Measurements from ENCODE around the gene ANKDD1B.

Gene ANKDD1B

DNA sequence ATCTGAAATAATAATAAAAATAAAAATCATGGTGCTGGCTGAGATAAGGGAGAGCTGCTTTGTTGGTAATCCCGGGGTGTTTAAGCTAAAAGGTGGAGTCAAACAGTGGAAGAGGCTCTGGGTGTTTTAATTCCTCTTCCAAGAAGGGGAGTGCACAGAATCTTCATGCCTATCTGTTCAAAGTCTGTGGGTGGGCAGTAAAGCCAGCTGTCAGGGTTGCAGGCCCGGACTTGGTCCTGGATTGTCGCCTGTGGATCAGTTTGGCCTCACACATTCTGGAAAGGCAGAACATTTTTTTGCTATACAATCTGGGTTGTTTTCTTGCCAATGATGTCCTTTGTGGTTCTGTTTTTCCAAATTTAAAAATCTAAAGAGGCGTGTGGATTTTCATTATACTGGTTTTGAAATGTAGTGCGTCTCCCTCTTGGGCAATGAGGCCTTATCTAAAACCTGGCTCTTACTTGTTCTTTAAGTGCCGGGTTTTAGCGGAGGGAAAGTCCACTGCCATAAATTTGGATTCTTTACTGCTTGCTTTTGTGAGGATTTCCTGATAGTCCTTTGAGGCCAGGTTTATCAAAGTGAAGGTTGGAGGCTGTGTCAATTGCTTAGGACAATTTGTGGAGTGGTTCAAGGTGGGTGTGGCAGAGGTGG lies 5.8 kb downstream of the ANKDD1B start:
- no peak for DNase-seq

- no peak for DNase-seq
Measured at GRCh38 chr5:75617736-75618352, 6.6 kb downstream of the ANKDD1B start.

GRCh38 chr5:75620184-75620959 lies 9.1 kb downstream of the ANKDD1B start:
- DNase-seq, result no peak

DNA sequence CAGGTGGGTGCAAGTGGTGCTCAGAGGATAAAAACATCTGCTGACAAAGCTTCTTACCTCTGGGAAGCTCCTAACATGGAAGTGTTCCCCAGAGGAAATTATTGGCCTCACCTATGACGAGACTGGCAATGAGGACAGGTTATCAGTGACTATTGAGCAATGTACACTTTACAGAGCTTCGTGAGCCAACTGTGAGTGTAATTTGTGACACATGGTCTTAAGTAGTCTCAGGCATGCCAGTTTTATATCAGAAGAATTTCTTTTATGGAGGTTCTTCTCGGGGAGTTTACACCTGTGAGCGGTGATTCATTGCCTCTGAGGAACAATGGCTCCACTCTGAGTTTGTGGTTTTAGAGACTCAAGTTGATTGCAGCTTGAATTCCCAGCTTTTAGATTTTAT lies 11.3 kb downstream of the ANKDD1B start:
- no peak for DNase-seq

DNA sequence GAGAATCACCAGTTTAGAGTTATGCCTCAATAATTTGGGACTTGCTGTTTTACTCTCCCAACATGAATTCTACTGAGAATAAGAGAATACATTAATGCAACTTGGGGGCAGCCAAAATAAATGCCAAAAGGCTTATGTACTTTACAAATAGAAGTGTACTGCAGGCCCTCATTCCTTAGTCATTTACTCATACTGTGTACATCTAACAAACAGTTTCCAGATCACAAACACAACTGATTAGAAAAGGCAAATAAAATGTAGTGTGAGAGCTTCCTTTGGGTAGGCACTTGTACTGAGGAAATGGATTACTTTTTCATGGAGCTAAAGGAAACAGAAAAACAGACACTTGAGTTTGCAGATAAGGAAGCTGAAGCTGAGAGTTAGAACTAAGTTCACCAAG lies 12.6 kb downstream of the ANKDD1B start:
- no peak for DNase-seq

DNA sequence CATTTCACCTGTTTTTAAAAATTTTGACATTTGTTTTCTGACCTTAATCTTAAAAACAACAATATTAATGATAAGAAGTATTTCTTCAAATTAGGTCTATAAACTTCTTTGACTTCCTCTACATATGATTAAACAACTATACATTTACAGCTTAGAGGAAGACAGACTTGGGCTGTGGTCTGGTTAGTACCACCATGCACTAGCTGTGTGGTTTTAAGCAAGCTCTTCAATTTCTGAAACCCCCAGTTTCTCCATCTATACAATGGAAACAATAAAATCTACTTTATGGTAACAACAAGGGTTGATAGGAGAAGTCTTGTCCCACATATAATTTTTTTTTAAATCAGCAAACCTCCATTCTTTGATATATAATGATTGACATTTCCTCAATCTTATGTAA lies 15.7 kb downstream of the ANKDD1B start:
- DNase-seq, result no peak

- no peak for DNase-seq
Measured at GRCh38 chr5:75627801-75628200, 16.5 kb downstream of the ANKDD1B start.

DNA sequence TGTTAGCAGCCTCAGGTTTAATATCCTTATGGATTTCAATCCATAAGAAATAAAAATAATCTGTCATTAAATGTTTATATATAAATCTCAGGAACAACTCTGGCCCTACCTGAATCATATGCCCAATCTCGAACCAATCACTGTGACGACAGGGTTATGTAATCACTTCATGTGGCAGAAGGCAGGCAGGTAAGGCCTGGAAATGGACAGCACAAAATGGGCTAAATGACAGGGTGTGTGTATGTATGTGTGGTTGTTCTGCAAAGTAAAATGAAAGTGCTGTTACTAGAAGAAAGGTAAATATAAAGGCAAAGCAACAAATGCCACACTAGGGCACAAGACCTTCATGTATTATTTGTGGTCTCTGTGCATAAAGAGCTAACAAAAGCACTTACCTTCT lies 19.6 kb downstream of the ANKDD1B start:
- no peak for DNase-seq

DNA sequence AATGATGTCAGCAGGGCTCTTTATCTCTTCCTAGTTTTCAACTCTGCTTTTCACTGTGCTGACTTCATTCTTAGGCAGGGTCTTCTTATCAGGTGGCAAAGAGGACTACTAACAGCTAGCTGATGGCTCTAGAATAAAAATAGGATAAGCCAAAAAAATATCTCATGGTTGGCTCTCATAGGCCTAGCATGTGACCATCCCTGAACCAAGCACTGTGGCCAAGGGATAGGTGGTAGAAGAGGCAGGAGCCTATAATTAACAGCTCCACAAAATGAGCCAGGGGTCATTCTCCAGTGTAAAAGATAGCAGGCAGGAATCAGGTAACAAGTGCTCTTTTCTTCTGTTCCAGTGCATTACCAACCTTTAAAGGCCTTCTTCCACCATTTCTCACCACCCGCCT lies 21.1 kb downstream of the ANKDD1B start:
- no peak for DNase-seq

DNA sequence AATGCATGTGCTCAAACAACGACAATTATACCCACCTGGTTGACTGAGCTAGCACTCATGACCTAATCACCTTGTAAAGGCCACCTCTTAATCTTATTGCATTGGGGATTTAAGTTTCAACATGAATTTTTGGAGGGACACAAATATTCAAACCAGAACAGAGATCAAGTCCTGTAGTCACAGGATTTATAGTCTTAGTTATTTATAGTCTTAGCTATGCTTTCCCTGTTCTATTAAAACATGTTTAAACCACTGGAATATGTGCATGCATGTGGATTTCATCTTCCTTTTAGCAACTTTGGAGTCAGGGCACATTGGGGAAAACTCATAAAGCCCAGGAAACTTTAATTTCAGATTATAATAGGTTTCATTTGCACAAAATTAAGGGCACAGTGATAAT lies 26.7 kb downstream of the ANKDD1B start:
- no peak for DNase-seq

- DNase-seq, result no peak
Measured at GRCh38 chr5:75639535-75640311, 28.5 kb downstream of the ANKDD1B start.

DNA sequence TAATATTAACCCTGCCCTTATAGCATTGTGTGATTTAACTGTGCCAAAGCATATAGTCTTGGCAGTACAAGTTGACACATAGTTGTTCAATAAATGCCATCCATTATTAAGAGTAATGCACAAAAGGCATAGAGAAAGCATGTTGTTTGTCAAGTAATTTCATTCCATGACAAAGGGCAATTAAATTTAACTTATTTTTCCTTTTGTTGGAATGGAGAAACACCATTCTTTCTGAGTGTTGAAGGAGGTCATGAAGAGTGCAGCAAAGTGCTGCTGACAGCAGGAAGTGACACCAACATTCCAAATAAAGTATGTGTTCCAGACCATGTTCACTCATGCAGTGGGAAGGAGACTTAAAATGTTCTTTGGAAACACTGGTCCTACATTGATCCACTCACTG lies 29.1 kb downstream of the ANKDD1B start:
- no peak for DNase-seq

- DNase-seq, result no peak
Measured at GRCh38 chr5:75640826-75641225, 29.6 kb downstream of the ANKDD1B start.

GRCh38 chr5:75648712-75649111 lies 37.5 kb downstream of the ANKDD1B start:
- DNase-seq, result no peak

- DNase-seq, result no peak
Measured at GRCh38 chr5:75651575-75652238, 40.5 kb downstream of the ANKDD1B start.

- DNase-seq, result no peak
Measured at GRCh38 chr5:75653521-75653920, 42.3 kb downstream of the ANKDD1B start.

DNA sequence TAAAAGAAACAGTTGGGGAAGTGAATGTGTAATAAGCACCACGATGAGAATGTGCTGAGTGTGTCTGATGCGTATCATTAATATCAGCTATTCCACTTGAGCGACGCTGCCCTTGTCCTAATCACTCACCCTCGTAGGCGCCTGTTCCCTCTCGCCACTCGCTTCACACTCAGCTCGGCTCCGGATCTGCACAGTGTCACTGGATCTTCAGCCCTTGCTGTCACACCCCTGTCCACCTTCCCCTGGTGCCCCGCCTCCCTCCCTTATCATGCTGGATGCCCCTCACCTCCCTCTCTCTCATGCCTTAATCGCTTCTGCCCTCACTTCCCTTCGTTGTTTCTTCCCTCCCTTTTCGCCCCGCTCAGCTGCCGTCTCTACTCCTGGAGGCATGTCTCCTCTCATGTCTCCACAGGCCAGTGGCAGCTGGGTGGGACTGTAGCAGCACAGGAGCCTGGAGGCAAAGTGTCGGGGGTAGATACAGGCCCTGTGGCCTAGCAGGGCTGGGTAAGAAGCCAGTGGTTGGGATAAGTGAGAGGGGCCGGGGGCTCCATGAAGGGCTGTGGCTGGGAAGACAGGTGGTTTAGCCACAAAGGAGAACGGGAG lies 43.5 kb downstream of the ANKDD1B start:
- DNase-seq, result no peak

- DNase-seq, result no peak
Measured at GRCh38 chr5:75656311-75657003, 45.2 kb downstream of the ANKDD1B start.

DNA sequence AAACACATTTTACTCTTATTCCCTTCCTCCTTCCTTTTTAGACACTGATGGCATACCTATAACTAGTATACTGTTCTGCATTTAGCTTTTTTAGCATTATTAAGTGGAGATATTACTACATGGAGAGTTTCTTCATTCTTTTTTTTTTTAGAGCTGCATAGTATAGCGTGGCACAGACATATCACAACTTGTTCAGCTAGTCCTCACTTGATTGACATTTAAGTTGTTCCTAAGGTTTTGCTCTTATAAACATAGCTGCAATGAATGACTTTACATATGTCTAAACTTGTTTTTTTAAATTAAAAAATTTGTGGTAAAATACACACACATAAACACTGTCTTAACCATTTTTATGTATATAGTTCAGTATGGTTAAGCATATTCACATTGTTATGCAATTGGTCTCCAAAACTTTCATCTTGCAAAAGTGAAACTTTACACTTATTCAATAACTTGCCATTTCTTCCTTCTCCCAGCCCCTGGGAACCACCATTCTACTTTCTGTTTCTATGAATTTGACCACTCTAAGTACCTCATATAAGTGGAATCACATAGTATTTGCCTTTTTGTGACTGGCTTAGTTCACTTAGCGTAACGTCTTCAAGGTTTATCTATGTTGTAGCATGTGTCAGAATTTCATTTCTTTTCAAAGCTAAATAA lies 48.7 kb downstream of the ANKDD1B start:
- no peak for DNase-seq

GRCh38 chr5:75660678-75661465 lies 49.6 kb downstream of the ANKDD1B start:
- no peak for DNase-seq
